NT2/D1 (cell line): ENCODE results near the gene FRAS1.

Experiments
- SUZ12 ChIP-seq: IDR thresholded peaks from 2 replicates; pipeline ENCODE4 v1.6.1; 2011; ENCODE audit not compliant: insufficient read length, insufficient read depth; ENCODE audit errors: extremely low read depth
- YY1 ChIP-seq: IDR thresholded peaks from 2 replicates; pipeline ENCODE4 v1.6.1; 2011; ENCODE audit not compliant: insufficient read length, insufficient read depth
- ZNF274 ChIP-seq: IDR thresholded peaks from 2 replicates; pipeline ENCODE4 v1.6.1; 2011; ENCODE audit warnings: mild to moderate bottlenecking, low read depth, low read length

GRCh38 chr4:78162821-78163220 lies 105.7 kb downstream of the FRAS1 start:
- TF ChIP-seq ZNF274 (no peak), SUZ12 (no peak), YY1 (no peak)
